ENCODE measurements around the gene EEFSEC. TPM values are rescaled to one million over a fixed set of nuclear protein-coding genes. Genes with fewer than 3 reads are reported as not detected.

The EEFSEC gene
- total RNA-seq, 4 donors from 2014 or later: 9.1 to 17.4 (median 15.8) TPM

DNA sequence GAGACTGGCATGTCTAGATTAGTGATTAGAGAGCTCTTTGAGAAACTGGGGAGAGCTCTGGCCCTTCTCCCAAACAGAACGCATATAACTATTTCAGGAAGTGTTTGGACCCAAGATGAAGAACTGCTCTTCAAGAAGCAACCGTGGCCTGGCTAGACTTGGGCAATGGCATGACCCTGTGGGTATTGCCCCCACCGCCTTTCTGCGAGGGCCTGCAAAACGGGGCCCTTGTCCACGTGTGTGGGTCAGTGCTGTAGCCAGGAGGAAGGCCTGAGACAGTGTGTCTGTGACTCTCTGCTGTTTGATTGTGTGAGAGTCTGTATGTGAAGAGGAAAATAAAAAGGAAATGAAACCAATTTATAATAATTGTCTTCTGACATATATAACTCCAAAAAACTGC lies 42.5 kb downstream of the EEFSEC start:
- Histone ChIP-seq H3K4me3 (no peak overlapping the region), H3K27me3 (no peaks in the 10 kb centered on the region), H3K27ac (replicated peaks in 1 of 4) (peak overlapping the region in 3 of 4 donors; percentile 20 to 40 (median 27)), H3K9me3 (no peaks in the 10 kb centered on the region), H3K36me3 (no peaks in the 10 kb centered on the region), H3K4me1 (peaks cover 25 to 35% (median 31%) of the 10 kb centered on the region in 4 donors)
- peak; percentile 70 for DNase-seq (ENCODE audit: extremely low spot score)
- 37% methylated on average over 6 of the region's 6 CpGs for WGBS
- TF ChIP-seq POLR2AphosphoS5 (IDR thresholded peaks at IDR 0.05) (no peak), EP300 (IDR thresholded peaks at IDR 0.05) (no peak), POLR2A (IDR thresholded peaks at IDR 0.05; ENCODE audit: low read depth) (no peak)
- TF ChIP-seq, protein P1, sequence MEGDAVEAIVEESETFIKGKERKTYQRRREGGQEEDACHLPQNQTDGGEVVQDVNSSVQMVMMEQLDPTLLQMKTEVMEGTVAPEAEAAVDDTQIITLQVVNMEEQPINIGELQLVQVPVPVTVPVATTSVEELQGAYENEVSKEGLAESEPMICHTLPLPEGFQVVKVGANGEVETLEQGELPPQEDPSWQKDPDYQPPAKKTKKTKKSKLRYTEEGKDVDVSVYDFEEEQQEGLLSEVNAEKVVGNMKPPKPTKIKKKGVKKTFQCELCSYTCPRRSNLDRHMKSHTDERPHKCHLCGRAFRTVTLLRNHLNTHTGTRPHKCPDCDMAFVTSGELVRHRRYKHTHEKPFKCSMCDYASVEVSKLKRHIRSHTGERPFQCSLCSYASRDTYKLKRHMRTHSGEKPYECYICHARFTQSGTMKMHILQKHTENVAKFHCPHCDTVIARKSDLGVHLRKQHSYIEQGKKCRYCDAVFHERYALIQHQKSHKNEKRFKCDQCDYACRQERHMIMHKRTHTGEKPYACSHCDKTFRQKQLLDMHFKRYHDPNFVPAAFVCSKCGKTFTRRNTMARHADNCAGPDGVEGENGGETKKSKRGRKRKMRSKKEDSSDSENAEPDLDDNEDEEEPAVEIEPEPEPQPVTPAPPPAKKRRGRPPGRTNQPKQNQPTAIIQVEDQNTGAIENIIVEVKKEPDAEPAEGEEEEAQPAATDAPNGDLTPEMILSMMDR (IDR thresholded peaks at IDR 0.05): no peak
- intact Hi-C loops (cut with DNase I): no loop called here

DNA sequence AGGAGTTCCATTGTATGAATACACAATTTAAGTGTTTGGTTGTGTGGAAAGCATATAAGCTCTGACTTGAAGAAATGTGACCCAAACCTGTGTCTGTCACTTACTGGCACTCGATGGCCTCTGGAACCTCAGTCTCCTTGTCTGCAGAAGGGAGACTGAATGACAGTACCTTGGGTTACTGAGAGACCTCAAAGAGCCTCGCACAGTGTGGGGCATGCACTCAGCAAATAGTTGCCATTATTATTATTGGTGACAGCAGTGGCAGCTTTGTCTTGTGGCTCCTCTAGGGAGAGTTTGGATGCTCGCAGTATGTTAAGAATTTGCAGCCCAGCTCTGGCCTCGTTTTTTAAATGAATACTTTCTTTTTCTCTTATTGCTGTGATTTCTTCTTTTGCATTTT lies 43.4 kb downstream of the EEFSEC start:
- TF ChIP-seq EP300 (IDR thresholded peaks at IDR 0.05): no peak
- TF ChIP-seq POLR2AphosphoS5 (IDR thresholded peaks at IDR 0.05): no peak
- no peak for TF ChIP-seq POLR2A (IDR thresholded peaks at IDR 0.05; ENCODE audit: low read depth)
- TF ChIP-seq, protein P1 (IDR thresholded peaks at IDR 0.05): no peak
- H3K27me3 ChIP-seq: no peaks in the 10 kb centered on the region
- DNase-seq (ENCODE audit: extremely low spot score): peak; percentile 29
- 65% methylated on average over 4 of the region's 4 CpGs for WGBS
- no peak overlapping the region for H3K4me3 ChIP-seq
- no peak overlapping the region for H3K27ac ChIP-seq (replicated peaks in 1 of 4)
- no peaks in the 10 kb centered on the region for H3K9me3 ChIP-seq
- no peaks in the 10 kb centered on the region for H3K36me3 ChIP-seq
- peaks cover 25 to 35% (median 31%) of the 10 kb centered on the region in 4 donors for H3K4me1 ChIP-seq
- intact Hi-C loops (cut with DNase I): no loop called here

DNA sequence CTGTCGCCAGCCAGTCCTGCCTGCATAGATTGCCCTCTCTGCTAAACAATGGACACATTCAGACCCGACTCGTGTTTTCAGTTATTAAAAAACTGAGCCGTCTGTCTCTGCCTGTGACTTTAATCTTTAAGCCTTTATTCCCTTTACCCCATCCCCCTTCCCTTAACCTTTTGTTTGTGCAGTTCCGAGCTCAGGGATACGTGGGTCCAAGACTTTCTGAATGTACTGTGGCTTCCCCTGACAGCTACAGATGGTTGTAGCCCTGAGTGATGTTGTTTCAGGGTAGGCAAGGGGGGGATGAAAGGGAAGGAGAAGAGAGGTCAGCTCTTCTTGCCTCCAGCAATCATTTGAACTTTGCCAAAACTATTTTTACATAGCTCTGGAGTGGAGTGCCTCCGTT lies 44.6 kb downstream of the EEFSEC start:
- Histone ChIP-seq H3K9me3 (no peaks in the 10 kb centered on the region), H3K27me3 (no peaks in the 10 kb centered on the region), H3K4me3 (no peak overlapping the region), H3K36me3 (no peaks in the 10 kb centered on the region), H3K27ac (replicated peaks in 1 of 4) (no peak overlapping the region), H3K4me1 (peaks cover 23 to 35% (median 31%) of the 10 kb centered on the region in 4 donors)
- TF ChIP-seq, protein P1 (IDR thresholded peaks at IDR 0.05): no peak
- TF ChIP-seq EP300 (IDR thresholded peaks at IDR 0.05) (no peak), POLR2AphosphoS5 (IDR thresholded peaks at IDR 0.05) (no peak), POLR2A (IDR thresholded peaks at IDR 0.05; ENCODE audit: low read depth) (no peak)
- intact Hi-C loops (cut with DNase I): no loop called here
- DNase-seq (ENCODE audit: extremely low spot score): peak; percentile 21
- WGBS: 93% methylated on average over 7 of the region's 7 CpGs

DNA sequence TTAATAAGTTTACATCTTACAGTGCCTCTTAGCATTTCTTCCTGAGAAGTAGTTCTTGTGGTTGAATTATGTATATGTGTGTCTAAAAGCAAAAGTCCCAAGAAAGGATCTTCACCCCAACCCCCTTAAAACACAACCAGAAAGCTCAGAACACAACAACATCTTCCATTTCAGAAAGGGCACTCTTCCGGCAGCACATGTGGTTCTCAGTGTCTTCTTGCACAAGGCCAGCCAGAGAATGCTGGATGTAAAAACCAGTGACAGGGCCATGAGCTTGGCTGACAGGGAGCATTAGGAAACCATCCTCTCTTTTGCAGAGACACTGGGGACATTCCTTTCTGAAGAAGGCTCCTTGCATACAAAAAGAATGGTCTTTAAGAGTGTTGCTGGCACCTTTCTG lies 45.0 kb downstream of the EEFSEC start:
- Histone ChIP-seq H3K27ac (replicated peaks in 1 of 4) (no peak overlapping the region), H3K4me3 (no peak overlapping the region), H3K27me3 (no peaks in the 10 kb centered on the region), H3K4me1 (peaks cover 22 to 33% (median 29%) of the 10 kb centered on the region in 4 donors), H3K9me3 (no peaks in the 10 kb centered on the region), H3K36me3 (no peaks in the 10 kb centered on the region)
- 100% methylated on average over 1 of the region's 1 CpG for WGBS
- DNase-seq (ENCODE audit: extremely low spot score): peak; percentile 21
- no peak for TF ChIP-seq POLR2AphosphoS5 (IDR thresholded peaks at IDR 0.05)
- TF ChIP-seq, protein P1 (IDR thresholded peaks at IDR 0.05): no peak
- TF ChIP-seq EP300 (IDR thresholded peaks at IDR 0.05): no peak
- TF ChIP-seq POLR2A (IDR thresholded peaks at IDR 0.05; ENCODE audit: low read depth): no peak
- intact Hi-C loops (cut with DNase I): no loop called here

DNA sequence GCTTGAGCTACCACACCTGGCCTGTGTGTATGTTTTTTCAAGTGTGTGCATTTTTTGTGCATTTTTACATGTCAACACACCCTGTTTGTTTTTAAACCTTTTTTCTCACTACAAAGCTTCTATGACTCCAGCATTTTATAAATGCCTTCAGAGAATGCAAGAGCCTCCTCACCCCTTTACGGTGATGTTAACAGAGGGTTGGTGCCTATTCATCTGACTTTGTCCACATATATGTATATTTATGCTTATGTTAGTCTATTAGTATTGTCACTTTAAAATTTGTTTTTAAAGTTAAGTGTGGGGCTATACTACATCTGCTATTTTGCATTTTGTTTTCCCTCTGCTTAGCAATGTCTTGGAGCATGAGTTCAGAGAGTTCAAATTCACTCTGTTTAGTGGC lies 45.8 kb downstream of the EEFSEC start:
- intact Hi-C loops (cut with DNase I): no loop called here
- H3K4me3 ChIP-seq: no peak overlapping the region
- no peaks in the 10 kb centered on the region for H3K9me3 ChIP-seq
- no peaks in the 10 kb centered on the region for H3K36me3 ChIP-seq
- TF ChIP-seq POLR2A (IDR thresholded peaks at IDR 0.05; ENCODE audit: low read depth) (no peak), EP300 (IDR thresholded peaks at IDR 0.05) (no peak), POLR2AphosphoS5 (IDR thresholded peaks at IDR 0.05) (no peak)
- TF ChIP-seq, protein P1 (IDR thresholded peaks at IDR 0.05): no peak
- 100% methylated on average over 1 of the region's 1 CpG for WGBS
- no peak overlapping the region for H3K27ac ChIP-seq (replicated peaks in 1 of 4)
- peak; percentile 10 for DNase-seq (ENCODE audit: extremely low spot score)
- peaks cover 17 to 26% (median 23%) of the 10 kb centered on the region in 4 donors for H3K4me1 ChIP-seq
- no peaks in the 10 kb centered on the region for H3K27me3 ChIP-seq
